HEK293 (cell line): ENCODE measurements around the gene TAGAP.
A peak's percentile ranks its signal among the peaks of the same experiment; 100 is the strongest.

Experiments used
- GLI4 ChIP-seq: fragments of 450-650 bp; formaldehyde crosslinking; IDR thresholded peaks from 2 replicates; pipeline ENCODE4 v1.5.1; 2016; ENCODE audit warnings: missing biosample characterization, missing genetic modification characterization
- KLF10 ChIP-seq: fragments of 450-650 bp; IDR thresholded peaks from 2 replicates; pipeline ENCODE4 v1.5.1; 2018; ENCODE audit warnings: missing biosample characterization, mild to moderate bottlenecking, missing genetic modification characterization
- SCRT2 ChIP-seq: fragments of 450-650 bp; formaldehyde crosslinking; IDR thresholded peaks from 2 replicates; pipeline ENCODE4 v1.5.1; 2016; ENCODE audit warnings: missing biosample characterization, missing genetic modification characterization
- TRIM28 ChIP-seq: IDR thresholded peaks from 2 replicates; pipeline ENCODE4 v1.6.1; 2011; ENCODE audit warnings: low read length, control low read depth, borderline replicate concordance
- ZBTB8A ChIP-seq: fragments of 450-650 bp; formaldehyde crosslinking; IDR thresholded peaks from 2 replicates; pipeline ENCODE4 v1.5.1; 2016; ENCODE audit warnings: missing biosample characterization, missing genetic modification characterization
- ZFHX2 ChIP-seq: fragments of 450-650 bp; formaldehyde crosslinking; conservative IDR thresholded peaks from 2 replicates; pipeline ENCODE4 v1.5.1; 2016; ENCODE audit warnings: missing biosample characterization, missing genetic modification characterization
- ZFP41 ChIP-seq: fragments of 450-650 bp; formaldehyde crosslinking; IDR thresholded peaks from 2 replicates; pipeline ENCODE4 v1.5.1; 2016; ENCODE audit warnings: missing biosample characterization, missing genetic modification characterization, borderline replicate concordance
- ZIC2 ChIP-seq: fragments of 450-650 bp; formaldehyde crosslinking; IDR thresholded peaks from 2 replicates; pipeline ENCODE4 v1.5.1; 2016; ENCODE audit warnings: missing biosample characterization, missing genetic modification characterization
- ZNF146 ChIP-seq: fragments of 450-650 bp; formaldehyde crosslinking; IDR thresholded peaks from 2 replicates; pipeline ENCODE4 v1.5.1; 2016; ENCODE audit warnings: missing biosample characterization, missing genetic modification characterization
- ZNF157 ChIP-seq: fragments of 450-650 bp; formaldehyde crosslinking; IDR thresholded peaks from 2 replicates; pipeline ENCODE4 v1.5.1; 2016; ENCODE audit warnings: missing biosample characterization, missing genetic modification characterization
- ZNF335 ChIP-seq: fragments of 450-650 bp; formaldehyde crosslinking; conservative IDR thresholded peaks from 2 replicates; pipeline ENCODE4 v1.5.1; 2016; ENCODE audit warnings: missing biosample characterization, missing genetic modification characterization
- ZNF366 ChIP-seq: fragments of 450-650 bp; formaldehyde crosslinking; conservative IDR thresholded peaks from 2 replicates; pipeline ENCODE4 v1.5.1; 2016; ENCODE audit warnings: missing biosample characterization, missing genetic modification characterization
- ZNF391 ChIP-seq: fragments of 450-650 bp; formaldehyde crosslinking; IDR thresholded peaks from 2 replicates; pipeline ENCODE4 v1.5.1; 2016; ENCODE audit warnings: low read depth, missing biosample characterization, missing genetic modification characterization, borderline replicate concordance
- ZNF423 ChIP-seq: fragments of 450-650 bp; formaldehyde crosslinking; IDR thresholded peaks from 2 replicates; pipeline ENCODE4 v1.5.1; 2016; ENCODE audit warnings: missing biosample characterization, missing genetic modification characterization
- ZNF544 ChIP-seq: fragments of 450-650 bp; formaldehyde crosslinking; IDR thresholded peaks from 2 replicates; pipeline ENCODE4 v1.5.0; 2017; ENCODE audit warnings: missing biosample characterization, missing genetic modification characterization
- ZNF561 ChIP-seq: fragments of 450-650 bp; IDR thresholded peaks from 2 replicates; pipeline ENCODE4 v1.5.1; 2018; ENCODE audit warnings: missing biosample characterization, missing genetic modification characterization, borderline replicate concordance
- ZNF596 ChIP-seq: fragments of 450-650 bp; IDR thresholded peaks from 2 replicates; pipeline ENCODE4 v1.5.0; 2018; ENCODE audit warnings: missing biosample characterization, mild to moderate bottlenecking, missing genetic modification characterization, moderate library complexity
- ZNF629 ChIP-seq: fragments of 450-650 bp; formaldehyde crosslinking; IDR thresholded peaks from 2 replicates; pipeline ENCODE4 v1.5.1; 2017; ENCODE audit warnings: missing biosample characterization, missing genetic modification characterization
- ZNF654 ChIP-seq: fragments of 450-650 bp; formaldehyde crosslinking; IDR thresholded peaks from 2 replicates; pipeline ENCODE4 v1.5.1; 2016; ENCODE audit warnings: low read depth, missing biosample characterization, missing genetic modification characterization
- ZNF660 ChIP-seq: fragments of 450-650 bp; IDR thresholded peaks from 2 replicates; pipeline ENCODE4 v1.5.1; 2018; ENCODE audit warnings: missing biosample characterization, mild to moderate bottlenecking, missing genetic modification characterization
- ZNF843 ChIP-seq: fragments of 450-650 bp; formaldehyde crosslinking; IDR thresholded peaks from 2 replicates; pipeline ENCODE4 v1.5.1; 2016; ENCODE audit warnings: missing biosample characterization, missing genetic modification characterization
- ZSCAN30 ChIP-seq: fragments of 450-650 bp; IDR thresholded peaks from 2 replicates; pipeline ENCODE4 v1.5.1; 2018; ENCODE audit warnings: missing biosample characterization, mild to moderate bottlenecking, missing genetic modification characterization, moderate library complexity
- ZXDB ChIP-seq: fragments of 450-650 bp; formaldehyde crosslinking; IDR thresholded peaks from 2 replicates; pipeline ENCODE4 v1.5.1; 2016; ENCODE audit warnings: missing biosample characterization, missing genetic modification characterization
- TF ChIP-seq, protein P1 (sequence below): fragments of 450-650 bp; formaldehyde crosslinking; IDR thresholded peaks from 2 replicates; pipeline ENCODE4 v1.5.1; 2016; ENCODE audit warnings: missing biosample characterization, missing genetic modification characterization
- TF ChIP-seq, protein P2 (sequence below): fragments of 450-650 bp; formaldehyde crosslinking; IDR thresholded peaks from 2 replicates; pipeline ENCODE4 v1.5.1; 2016; ENCODE audit warnings: missing biosample characterization, missing genetic modification characterization
- TF ChIP-seq, protein P3 (sequence below): fragments of 450-650 bp; formaldehyde crosslinking; IDR thresholded peaks from 2 replicates; pipeline ENCODE4 v1.5.1; 2016; ENCODE audit warnings: missing biosample characterization, missing genetic modification characterization
- TF ChIP-seq, protein P4 (sequence below): sonication (generic); formaldehyde crosslinking; IDR thresholded peaks from 2 replicates; pipeline ENCODE4 v1.8.1; 2022; ENCODE audit warnings: mild to moderate bottlenecking, moderate library complexity, missing genetic modification reagents
- TF ChIP-seq, protein P5 (sequence below): fragments of 450-650 bp; formaldehyde crosslinking; IDR thresholded peaks from 2 replicates; pipeline ENCODE4 v1.5.1; 2016; ENCODE audit warnings: missing biosample characterization, missing genetic modification characterization
- TF ChIP-seq, protein P6 (sequence below): fragments of 450-650 bp; formaldehyde crosslinking; IDR thresholded peaks from 2 replicates; pipeline ENCODE4 v1.5.1; 2016; ENCODE audit warnings: missing biosample characterization, missing genetic modification characterization, low read depth

The TAGAP gene

DNA sequence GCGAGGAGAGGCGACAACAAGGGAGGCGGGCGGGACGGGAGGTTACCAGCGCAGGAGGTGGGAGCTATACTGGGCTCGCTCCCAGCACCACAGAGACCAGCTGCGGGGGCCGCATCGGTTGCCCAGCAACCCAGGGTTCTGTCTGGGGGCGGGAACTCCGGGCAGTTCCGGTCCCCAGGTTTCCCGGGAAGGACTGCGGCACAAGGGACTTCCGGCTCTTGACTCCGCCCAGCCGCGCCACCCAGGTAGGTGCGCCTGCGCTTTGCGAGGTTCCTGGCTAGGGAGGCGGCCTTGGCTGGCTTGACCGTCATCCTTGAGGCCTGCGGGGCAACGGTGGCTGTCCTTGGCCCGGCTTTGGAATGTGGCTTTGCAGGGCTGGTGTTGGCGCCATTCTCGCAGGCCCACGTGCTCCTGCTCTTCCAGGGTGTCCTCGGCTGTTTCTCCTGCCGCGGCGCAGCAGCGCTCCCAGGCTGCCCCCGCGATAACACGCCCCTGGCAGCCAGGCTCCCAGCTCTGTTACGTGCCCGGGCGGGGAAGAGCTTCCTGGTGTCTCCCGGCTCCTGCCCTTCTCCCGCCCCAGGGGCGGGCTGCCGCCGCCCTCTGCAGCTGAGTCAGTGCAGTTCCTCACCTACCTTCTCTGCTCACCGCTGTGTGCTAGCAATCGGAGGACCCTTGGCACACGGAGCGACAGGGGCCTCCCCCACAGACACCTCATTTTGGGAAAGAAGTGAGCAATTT is 45.0 kb downstream of the TAGAP start, which contains the start of gene RSPH3 (continued):
- TF ChIP-seq ZNF561 (tag by site-specific recombination), result peak; percentile 96
- TF ChIP-seq, protein P1, sequence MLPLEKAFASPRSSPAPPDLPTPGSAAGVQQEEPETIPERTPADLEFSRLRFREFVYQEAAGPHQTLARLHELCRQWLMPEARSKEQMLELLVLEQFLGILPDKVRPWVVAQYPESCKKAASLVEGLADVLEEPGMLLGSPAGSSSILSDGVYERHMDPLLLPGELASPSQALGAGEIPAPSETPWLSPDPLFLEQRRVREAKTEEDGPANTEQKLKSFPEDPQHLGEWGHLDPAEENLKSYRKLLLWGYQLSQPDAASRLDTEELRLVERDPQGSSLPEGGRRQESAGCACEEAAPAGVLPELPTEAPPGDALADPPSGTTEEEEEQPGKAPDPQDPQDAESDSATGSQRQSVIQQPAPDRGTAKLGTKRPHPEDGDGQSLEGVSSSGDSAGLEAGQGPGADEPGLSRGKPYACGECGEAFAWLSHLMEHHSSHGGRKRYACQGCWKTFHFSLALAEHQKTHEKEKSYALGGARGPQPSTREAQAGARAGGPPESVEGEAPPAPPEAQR (tag by site-specific recombination), result no peak
- peak; percentile 30; the same call in 1 of the 2 replicates for TF ChIP-seq SCRT2 (tag by site-specific recombination)
- peak; percentile 84 for TF ChIP-seq ZNF843 (tag by site-specific recombination)
- TF ChIP-seq, protein P2, sequence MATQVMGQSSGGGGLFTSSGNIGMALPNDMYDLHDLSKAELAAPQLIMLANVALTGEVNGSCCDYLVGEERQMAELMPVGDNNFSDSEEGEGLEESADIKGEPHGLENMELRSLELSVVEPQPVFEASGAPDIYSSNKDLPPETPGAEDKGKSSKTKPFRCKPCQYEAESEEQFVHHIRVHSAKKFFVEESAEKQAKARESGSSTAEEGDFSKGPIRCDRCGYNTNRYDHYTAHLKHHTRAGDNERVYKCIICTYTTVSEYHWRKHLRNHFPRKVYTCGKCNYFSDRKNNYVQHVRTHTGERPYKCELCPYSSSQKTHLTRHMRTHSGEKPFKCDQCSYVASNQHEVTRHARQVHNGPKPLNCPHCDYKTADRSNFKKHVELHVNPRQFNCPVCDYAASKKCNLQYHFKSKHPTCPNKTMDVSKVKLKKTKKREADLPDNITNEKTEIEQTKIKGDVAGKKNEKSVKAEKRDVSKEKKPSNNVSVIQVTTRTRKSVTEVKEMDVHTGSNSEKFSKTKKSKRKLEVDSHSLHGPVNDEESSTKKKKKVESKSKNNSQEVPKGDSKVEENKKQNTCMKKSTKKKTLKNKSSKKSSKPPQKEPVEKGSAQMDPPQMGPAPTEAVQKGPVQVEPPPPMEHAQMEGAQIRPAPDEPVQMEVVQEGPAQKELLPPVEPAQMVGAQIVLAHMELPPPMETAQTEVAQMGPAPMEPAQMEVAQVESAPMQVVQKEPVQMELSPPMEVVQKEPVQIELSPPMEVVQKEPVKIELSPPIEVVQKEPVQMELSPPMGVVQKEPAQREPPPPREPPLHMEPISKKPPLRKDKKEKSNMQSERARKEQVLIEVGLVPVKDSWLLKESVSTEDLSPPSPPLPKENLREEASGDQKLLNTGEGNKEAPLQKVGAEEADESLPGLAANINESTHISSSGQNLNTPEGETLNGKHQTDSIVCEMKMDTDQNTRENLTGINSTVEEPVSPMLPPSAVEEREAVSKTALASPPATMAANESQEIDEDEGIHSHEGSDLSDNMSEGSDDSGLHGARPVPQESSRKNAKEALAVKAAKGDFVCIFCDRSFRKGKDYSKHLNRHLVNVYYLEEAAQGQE (tag by site-specific recombination), result peak; percentile 72; the same call in 1 of the 2 replicates
- TF ChIP-seq ZBTB8A (tag by site-specific recombination), result peak; percentile 88
- peak; percentile 91 for TF ChIP-seq ZFHX2 (tag by site-specific recombination)
- TF ChIP-seq ZNF596 (tag by site-specific recombination), result no peak
- TF ChIP-seq ZNF366 (tag by site-specific recombination), result no peak; the same call in 1 of the 2 replicates
- TF ChIP-seq, protein P3, sequence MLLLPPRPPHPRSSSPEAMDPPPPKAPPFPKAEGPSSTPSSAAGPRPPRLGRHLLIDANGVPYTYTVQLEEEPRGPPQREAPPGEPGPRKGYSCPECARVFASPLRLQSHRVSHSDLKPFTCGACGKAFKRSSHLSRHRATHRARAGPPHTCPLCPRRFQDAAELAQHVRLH (tag by site-specific recombination), result peak; percentile 95
- peak; percentile 51 for TF ChIP-seq ZNF423 (tag by site-specific recombination)
- peak; percentile 68; the same call in 1 of the 2 replicates for TF ChIP-seq TRIM28
- peak; percentile 31; the same call in 1 of the 2 replicates for TF ChIP-seq ZNF654 (tag by site-specific recombination)
- TF ChIP-seq, protein P4, sequence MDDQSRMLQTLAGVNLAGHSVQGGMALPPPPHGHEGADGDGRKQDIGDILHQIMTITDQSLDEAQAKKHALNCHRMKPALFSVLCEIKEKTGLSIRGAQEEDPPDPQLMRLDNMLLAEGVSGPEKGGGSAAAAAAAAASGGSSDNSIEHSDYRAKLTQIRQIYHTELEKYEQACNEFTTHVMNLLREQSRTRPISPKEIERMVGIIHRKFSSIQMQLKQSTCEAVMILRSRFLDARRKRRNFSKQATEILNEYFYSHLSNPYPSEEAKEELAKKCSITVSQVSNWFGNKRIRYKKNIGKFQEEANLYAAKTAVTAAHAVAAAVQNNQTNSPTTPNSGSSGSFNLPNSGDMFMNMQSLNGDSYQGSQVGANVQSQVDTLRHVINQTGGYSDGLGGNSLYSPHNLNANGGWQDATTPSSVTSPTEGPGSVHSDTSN (CRISPR knock-in tag), result peak; percentile 94
- TF ChIP-seq KLF10, result peak; percentile 58; the same call in 1 of the 2 replicates
- no peak for TF ChIP-seq ZNF544
- TF ChIP-seq ZIC2 (tag by site-specific recombination), result peak; percentile 78
- TF ChIP-seq ZNF146 (tag by site-specific recombination), result peak; percentile 46; the same call in 1 of the 2 replicates
- no peak for TF ChIP-seq ZNF157 (tag by site-specific recombination)
- TF ChIP-seq ZNF335 (tag by site-specific recombination), result peak; percentile 92
- TF ChIP-seq GLI4, result 0 out of 2 replicates have a peak, but pooled peaks have one; percentile 67
- no peak for TF ChIP-seq ZFP41 (tag by site-specific recombination)
- TF ChIP-seq, protein P5, sequence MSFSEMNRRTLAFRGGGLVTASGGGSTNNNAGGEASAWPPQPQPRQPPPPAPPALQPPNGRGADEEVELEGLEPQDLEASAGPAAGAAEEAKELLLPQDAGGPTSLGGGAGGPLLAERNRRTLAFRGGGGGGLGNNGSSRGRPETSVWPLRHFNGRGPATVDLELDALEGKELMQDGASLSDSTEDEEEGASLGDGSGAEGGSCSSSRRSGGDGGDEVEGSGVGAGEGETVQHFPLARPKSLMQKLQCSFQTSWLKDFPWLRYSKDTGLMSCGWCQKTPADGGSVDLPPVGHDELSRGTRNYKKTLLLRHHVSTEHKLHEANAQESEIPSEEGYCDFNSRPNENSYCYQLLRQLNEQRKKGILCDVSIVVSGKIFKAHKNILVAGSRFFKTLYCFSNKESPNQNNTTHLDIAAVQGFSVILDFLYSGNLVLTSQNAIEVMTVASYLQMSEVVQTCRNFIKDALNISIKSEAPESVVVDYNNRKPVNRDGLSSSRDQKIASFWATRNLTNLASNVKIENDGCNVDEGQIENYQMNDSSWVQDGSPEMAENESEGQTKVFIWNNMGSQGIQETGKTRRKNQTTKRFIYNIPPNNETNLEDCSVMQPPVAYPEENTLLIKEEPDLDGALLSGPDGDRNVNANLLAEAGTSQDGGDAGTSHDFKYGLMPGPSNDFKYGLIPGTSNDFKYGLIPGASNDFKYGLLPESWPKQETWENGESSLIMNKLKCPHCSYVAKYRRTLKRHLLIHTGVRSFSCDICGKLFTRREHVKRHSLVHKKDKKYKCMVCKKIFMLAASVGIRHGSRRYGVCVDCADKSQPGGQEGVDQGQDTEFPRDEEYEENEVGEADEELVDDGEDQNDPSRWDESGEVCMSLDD (tag by site-specific recombination), result peak; percentile 52; the same call in 1 of the 2 replicates
- TF ChIP-seq ZSCAN30 (tag by site-specific recombination), result peak; percentile 97
- TF ChIP-seq ZNF629 (tag by site-specific recombination), result peak; percentile 87
- TF ChIP-seq, protein P6, sequence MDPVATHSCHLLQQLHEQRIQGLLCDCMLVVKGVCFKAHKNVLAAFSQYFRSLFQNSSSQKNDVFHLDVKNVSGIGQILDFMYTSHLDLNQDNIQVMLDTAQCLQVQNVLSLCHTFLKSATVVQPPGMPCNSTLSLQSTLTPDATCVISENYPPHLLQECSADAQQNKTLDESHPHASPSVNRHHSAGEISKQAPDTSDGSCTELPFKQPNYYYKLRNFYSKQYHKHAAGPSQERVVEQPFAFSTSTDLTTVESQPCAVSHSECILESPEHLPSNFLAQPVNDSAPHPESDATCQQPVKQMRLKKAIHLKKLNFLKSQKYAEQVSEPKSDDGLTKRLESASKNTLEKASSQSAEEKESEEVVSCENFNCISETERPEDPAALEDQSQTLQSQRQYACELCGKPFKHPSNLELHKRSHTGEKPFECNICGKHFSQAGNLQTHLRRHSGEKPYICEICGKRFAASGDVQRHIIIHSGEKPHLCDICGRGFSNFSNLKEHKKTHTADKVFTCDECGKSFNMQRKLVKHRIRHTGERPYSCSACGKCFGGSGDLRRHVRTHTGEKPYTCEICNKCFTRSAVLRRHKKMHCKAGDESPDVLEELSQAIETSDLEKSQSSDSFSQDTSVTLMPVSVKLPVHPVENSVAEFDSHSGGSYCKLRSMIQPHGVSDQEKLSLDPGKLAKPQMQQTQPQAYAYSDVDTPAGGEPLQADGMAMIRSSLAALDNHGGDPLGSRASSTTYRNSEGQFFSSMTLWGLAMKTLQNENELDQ, result no peak
- TF ChIP-seq ZNF660 (tag by site-specific recombination), result peak; percentile 93
- peak; percentile 98 for TF ChIP-seq ZXDB (tag by site-specific recombination)
- peak; percentile 47; the same call in 1 of the 2 replicates for TF ChIP-seq ZNF391
